Fibroblast of skin of right biceps (primary cell): Measurements from ENCODE around the gene KIF18A.
"Not testable (repeated sequence)": the region's sequence is repeated elsewhere in the genome, so short reads cannot be mapped to it uniquely, and the experiment has no call there.

Experiments
- DNase-seq: peaks from one replicate; pipeline ENCODE4 v3.0.0-alpha.2; 2013

KIF18A gene

DNA sequence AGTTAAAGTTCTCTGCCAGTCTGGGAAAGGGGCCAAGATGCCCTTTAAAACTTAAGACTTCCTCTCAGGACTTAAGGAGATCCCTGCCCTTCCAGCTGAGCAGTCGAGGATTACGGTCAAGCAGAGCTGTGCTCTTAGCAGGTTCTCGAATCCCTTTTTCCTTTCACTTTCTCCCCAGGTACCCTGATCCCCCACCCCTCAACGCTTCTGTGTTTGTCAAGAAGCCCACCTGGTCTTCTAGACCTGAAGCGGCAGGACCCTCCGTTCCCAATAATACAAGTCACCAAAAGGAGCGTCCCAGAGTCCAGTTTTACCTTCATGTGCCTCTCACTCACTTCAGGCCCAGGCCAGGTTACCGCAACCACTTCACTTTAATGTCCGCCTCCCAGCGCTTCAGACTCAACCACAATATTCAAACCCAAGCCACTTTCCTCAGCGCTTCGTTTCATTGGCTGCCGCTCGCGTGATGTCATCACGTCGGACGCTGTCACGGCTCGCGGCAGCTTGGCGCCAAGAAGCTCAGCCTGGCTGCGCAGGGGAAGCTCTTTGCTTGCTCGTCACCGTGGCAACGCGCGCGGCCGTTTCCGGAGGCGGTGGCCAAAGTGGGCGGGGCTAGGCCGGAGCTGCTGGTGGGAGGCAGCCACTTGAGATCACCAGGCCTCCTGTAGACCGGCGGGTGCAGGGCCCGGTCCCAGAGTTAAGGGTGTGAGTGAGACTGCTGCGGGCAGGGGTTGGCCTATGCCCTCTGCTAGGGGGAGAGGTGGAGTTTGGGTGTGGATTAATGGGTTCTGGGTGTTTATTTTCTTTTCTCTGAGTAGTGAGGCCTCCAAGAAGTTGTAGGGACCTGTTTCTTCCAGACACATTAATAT, at the start of gene KIF18A, which contains the start of gene METTL15:
Gene KIF18A (minus strand): TSS at position 407 of the 869 bp plus-strand sequence. CDS start 10,209 bp downstream, outside the sequence.
Gene METTL15 (plus strand): TSS at position 639 of the 869 bp plus-strand sequence. CDS start 4,947 bp downstream, outside the sequence.
- DNase-seq, result peak; percentile 99

DNA sequence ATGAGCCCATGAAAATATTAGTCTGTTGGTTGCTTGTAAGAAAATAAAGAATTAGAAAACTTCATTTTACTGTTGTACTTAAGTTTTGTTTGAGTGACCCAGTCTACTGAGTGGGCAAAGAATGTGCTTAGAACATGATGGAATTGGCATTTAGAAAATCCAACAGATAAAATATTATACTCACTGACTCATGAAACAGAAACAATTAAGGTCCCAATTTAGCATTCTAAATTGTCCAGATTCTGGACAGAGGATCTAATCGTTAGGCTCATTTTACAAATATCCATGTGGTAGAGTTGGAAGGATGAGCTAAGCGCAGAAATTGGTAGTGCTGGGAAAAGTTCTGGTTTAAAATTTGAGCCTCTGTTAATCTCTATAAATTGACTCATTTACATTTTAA, 45.6 kb upstream of the KIF18A start:
- DNase-seq, result peak; percentile 27

DNA sequence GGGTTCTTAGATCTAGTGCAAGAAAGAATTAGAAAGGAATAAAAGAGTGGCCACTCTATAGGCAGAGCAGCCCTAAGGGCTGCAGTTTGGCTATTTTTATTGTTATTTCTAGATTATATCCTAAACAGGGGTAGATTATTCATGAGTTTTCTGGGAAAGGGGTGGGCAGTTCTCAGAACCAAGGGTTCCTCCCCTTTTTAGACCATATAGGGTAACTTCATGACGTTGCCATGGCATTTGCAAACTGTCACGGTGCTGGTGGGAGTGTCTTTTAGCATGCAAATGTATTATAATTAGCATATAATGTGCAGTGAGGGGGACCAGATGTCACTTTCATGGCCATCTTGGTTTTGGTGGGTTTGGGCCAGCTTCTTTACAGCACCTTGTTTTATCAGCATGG, 44.8 kb upstream of the KIF18A start:
- DNase-seq, result no peak

- peak; percentile 92 for DNase-seq
Observed at GRCh38 chr11:28146123-28146751, 38.3 kb upstream of the KIF18A start.

- DNase-seq, result peak; percentile 40
Observed at GRCh38 chr11:28144808-28145207, 36.9 kb upstream of the KIF18A start.

- no peak for DNase-seq
Observed at GRCh38 chr11:28142724-28143123, 34.8 kb upstream of the KIF18A start.

DNA sequence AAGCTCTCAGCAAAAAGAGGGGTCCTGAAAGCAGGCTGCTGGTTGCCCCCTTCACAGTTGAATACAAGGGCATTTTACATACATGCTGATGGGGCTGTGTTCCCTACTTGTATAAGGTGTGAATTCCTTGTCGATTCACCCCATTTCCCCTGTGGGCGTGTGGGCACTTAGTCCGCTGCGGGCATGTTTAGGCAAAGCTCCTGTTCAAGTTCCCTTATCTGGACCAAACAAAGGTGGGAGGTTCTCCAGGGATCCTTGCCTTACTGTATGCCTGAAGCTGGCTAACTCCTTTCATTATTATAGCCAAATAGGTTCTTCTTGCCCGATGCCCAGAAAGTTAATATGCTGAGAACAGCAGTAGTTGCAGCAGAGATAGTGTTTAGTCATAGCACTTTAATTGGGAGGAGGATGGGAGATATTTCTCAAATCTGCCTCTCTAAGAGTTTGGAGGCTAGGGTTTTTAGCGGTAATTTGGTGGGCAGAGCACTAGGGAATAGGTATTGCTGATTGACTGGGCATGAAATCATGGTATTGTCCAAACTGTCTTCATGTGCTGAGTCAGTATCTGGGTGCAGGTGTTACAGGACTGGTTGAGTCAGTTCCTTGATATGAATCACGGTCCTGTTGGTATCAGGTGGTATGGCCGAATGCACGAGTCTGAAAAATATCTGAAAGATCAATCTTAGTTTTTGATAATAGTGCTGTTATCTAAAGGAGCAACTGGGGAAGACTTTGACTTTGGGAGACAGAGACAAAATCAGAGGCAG, 32.9 kb upstream of the KIF18A start:
- no peak for DNase-seq

GRCh38 chr11:28139841-28140415, 32.0 kb upstream of the KIF18A start:
- DNase-seq, result no peak

GRCh38 chr11:28137832-28138231, 29.9 kb upstream of the KIF18A start:
- DNase-seq, result no peak

GRCh38 chr11:28137366-28137765, 29.4 kb upstream of the KIF18A start:
- no peak for DNase-seq

DNA sequence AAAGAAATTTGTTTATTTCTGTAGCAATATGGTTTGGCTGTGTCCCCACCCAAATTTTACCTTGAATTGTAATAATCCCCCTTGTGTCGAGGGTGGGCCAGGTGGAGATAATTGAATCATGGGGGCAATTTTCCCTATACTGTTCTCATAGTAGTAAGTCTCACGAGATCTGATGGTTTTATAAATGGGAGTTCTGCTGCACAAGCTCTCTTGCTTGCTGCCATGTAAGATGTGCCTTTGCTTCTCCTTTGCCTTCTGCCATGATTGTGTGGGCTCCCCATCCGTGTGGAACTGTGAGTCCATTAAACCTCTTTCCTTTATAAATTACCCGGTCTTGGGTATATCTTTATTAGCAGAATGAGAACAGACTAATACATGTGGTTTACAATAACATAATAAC, 28.2 kb upstream of the KIF18A start:
- not testable (repeated sequence) for DNase-seq

DNA sequence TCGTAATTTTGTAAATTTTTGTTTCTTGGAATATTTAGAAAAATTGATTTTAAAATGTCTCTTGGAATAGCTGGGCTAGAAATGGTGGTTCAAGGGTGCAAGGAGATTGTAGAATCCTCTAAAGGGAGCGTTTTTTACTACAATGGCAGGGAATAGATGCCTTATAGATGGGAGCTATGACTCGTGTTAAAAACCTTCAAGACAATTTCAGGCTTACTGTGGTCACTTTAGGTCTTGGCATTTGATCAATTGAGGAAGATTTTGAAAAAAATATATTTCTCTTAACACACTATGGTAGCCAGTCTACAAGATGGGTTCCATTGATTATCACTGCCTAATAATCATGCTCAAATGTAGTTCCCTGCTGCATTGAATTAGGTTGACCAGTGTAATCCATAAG, 25.2 kb upstream of the KIF18A start:
- peak; percentile 60 for DNase-seq

DNA sequence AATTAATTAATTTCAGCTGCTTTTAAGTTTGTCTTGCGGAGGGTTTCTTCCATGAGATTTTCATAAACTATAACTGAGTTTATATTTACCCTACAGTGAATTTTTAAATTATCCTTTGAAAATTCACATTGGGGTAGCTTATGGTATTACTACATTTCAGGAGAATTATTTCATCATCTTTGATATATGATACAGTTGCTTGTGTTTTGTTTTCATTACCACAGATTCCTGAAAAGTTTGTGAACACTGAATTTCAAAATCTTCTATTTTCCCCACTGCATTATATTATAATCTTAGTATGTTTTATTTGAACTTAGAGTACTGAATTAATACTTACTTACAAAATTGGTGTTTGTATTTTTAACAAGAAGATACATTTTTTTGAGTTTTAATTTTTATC, 24.6 kb upstream of the KIF18A start:
- no peak for DNase-seq

DNA sequence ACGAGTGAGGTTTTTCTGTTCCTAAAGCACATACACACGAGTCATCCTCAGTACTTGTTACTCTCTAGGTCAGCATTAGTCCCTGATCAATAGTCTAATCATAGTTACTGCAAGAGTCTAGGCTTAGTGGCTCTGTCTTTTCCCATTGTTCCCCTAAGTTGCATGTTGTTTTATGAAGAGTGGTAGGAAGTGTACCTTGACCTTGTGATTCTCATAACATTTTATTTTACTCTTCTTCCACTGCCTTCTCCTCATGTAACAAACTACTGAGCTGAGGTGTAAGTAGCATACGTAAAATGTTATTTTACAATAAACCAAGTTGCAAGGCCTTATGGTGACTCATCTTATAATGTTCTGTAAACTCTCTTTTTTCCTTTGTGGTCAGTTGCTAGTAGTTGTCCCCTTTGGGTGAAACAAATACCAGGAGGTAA, 15.2 kb upstream of the KIF18A start:
- DNase-seq, result peak; percentile 49

DNA sequence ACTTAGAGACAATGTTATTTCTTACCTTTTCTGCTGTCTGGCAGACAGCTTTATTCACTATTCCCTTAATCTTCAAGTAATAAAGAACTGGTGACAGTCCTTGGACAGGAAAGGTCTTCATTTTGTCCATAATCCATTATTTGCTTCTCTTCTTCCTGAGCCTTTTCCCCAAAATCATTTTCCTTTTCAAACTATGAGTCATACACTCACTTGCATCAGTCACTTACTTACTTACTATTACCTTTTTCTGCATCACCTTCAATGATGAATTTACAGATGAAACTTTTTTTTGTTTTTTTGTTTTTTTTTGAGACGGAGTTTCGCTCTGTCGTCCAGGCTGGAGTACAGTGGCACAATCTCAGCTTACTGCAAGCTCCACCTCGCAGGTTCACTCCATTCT, 9.8 kb upstream of the KIF18A start:
- no peak for DNase-seq

- DNase-seq, result no peak
Observed at GRCh38 chr11:28114731-28115130, 6.8 kb upstream of the KIF18A start.

- DNase-seq, result no peak
Observed at GRCh38 chr11:28114116-28114515, 6.2 kb upstream of the KIF18A start.

- no peak for DNase-seq
Observed at GRCh38 chr11:28110821-28111200, 2.9 kb upstream of the KIF18A start.

GRCh38 chr11:28110108-28110820, 2.3 kb upstream of the KIF18A start:
- peak; percentile 82 for DNase-seq

- DNase-seq, result no peak
Observed at GRCh38 chr11:28108958-28109357, 1.0 kb upstream of the KIF18A start.

GRCh38 chr11:28107191-28107749, 686 bp downstream of the KIF18A start:
- peak; percentile 36 for DNase-seq
